Adrenal gland (tissue), 12 donors: ENCODE results near the gene RNF138. TPM values are rescaled to one million over a fixed set of nuclear protein-coding genes. Genes with fewer than 3 reads are reported as not detected.
"Not testable (repeated sequence)": the region's sequence is repeated elsewhere in the genome, so short reads cannot be mapped to it uniquely, and the experiment has no call there.

ENCODE experiments used
- DNase-seq, 7 donors: peaks; one replicate each; pipeline ENCODE4 v3.0.0-alpha.2; 2019 to 2020
- H3K27ac ChIP-seq, 5 donors: fragments of 200-600 bp; sonication (generic) in 4 of 5; 1 replicate in 3 of 5; 2 replicates in 2 of 5; pipeline versions ENCODE4 v1.5.1 to v1.8.0; 2016 to 2020; ENCODE audit warnings: mild to moderate bottlenecking in 1 of 5
- H3K27me3 ChIP-seq: fragments of 200-600 bp; 2 replicates; pipeline ENCODE4 v1.8.0; 2021
- H3K36me3 ChIP-seq, 2 donors: fragments of 200-600 bp; replicated peaks in 1 of 2; 1 replicate in 1 of 2; 2 replicates in 1 of 2; pipeline versions ENCODE4 v1.5.1 to v1.8.0; 2018 to 2022
- H3K4me1 ChIP-seq, 2 donors: fragments of 200-600 bp; replicated peaks in 1 of 2; 1 replicate in 1 of 2; 2 replicates in 1 of 2; pipeline versions ENCODE4 v1.5.1 to v1.8.0; 2018 to 2021
- H3K4me3 ChIP-seq, 4 donors: fragments of 200-600 bp; sonication (generic) in 3 of 4; one replicate each; pipeline ENCODE4 v1.5.1; 2016 to 2018
- H3K9me3 ChIP-seq, 3 donors: fragments of 200-600 bp; sonication (generic) in 1 of 3; replicated peaks in 1 of 3; 1 replicate in 2 of 3; 2 replicates in 1 of 3; pipeline versions ENCODE4 v1.5.1 to v1.8.0; 2016 to 2021
- CTCF ChIP-seq, 6 experiments: fragments of 450-650 bp in 4 of 6; fragments of 200-600 bp in 2 of 6; sonication (generic) in 1 of 6; IDR thresholded peaks; 1 replicate in 5 of 6; 2 replicates in 1 of 6; pipeline versions ENCODE4 v1.5.1 to v1.8.0; 2016 to 2021; ENCODE audit warnings: antibody characterized with exemption in 6 of 6, mild to moderate bottlenecking in 2 of 6, moderate library complexity in 1 of 6
- POLR2A ChIP-seq, 2 donors: fragments of 450-650 bp; IDR thresholded peaks; one replicate each; pipeline ENCODE4 v1.6.1; 2017; ENCODE audit warnings: antibody characterized with exemption in 2 of 2, mild to moderate bottlenecking in 2 of 2, moderate library complexity in 1 of 2
- WGBS, 4 donors: extraction: QIAGEN DNeasy Blood & Tissue Kit in 2 of 4; methylation state at CpG; one replicate each; pipeline versions ENCODE4 v1.1.5 to v1.1.7; 2013 to 2017; 5-methylcytosine and 5-hydroxymethylcytosine counted together
- intact Hi-C, 2 donors: fragments of 100-400 bp; cut with DNase I; formaldehyde crosslinking; loops; one replicate each; pipeline versions ENCODE4 v1.14.1 to v1.15.0; 2022 to 2023
- polyA plus RNA-seq, 3 donors: library from polyadenylated mRNA; stranded (reverse); fragments of 200-250 nt in 2 of 3; fragments of 350-450 nt in 1 of 3; fragmentation: Illumina TruSeq in 1 of 3; extraction: RNeasy Lipid Tissue Mini Kit (QIAGEN cat#74804) in 1 of 3; gene quantifications; one replicate each; pipeline ENCODE4 v1.2.3, GENCODE V29; 2013 to 2014
- total RNA-seq, 9 donors: library from RNA; depleted of rRNA in 4 of 9; stranded (reverse); fragments of >200 nt in 4 of 9; fragments of 120-200 nt in 1 of 9; fragmentation: NEBNext Ultra II Directional in 1 of 9; extraction: Animal tissue kit (Norgen Biotek cat#: 25700) in 1 of 9; gene quantifications; one replicate each; pipeline versions ENCODE4 v1.1.0 to v1.2.4, GENCODE V29; 2013 to 2023
- donor health status: healthy with polysubstance abuse.
- donor health status: Bipolar disorder and iron deficiency.
- donor health status: DM: yes; HTN: yes; CAD: no.
- donor health status: DM: no; HTN: no; CAD: no.
- donor health status: DM: no; HTN: no; CAD: no.
- donor health status: DM: yes; HTN: yes; CAD: no.

The RNF138 gene
- total and polyA plus RNA-seq, 12 donors, result 5.2 to 41.6 (median 15.2) TPM

GRCh38 chr18:32081881-32082280 is 9.8 kb upstream of the RNF138 start:
- peaks cover 7 to 17% of the 10 kb centered on the region in 2 donors for H3K4me1 ChIP-seq
- TF ChIP-seq CTCF (IDR thresholded peaks at IDR 0.05) (no peak), POLR2A (IDR thresholded peaks at IDR 0.05) (no peak)
- no peaks in the 10 kb centered on the region for H3K27me3 ChIP-seq
- intact Hi-C loops, result no loop called here
- 53 to 86% (median 59%) methylated on average over 1 of the region's 1 CpG for WGBS, 4 donors
- no peaks in the 10 kb centered on the region for H3K9me3 ChIP-seq
- H3K4me3 ChIP-seq, result no peak overlapping the region
- no peak for DNase-seq
- no peak overlapping the region for H3K27ac ChIP-seq
- no peaks in the 10 kb centered on the region for H3K36me3 ChIP-seq

- Histone ChIP-seq H3K4me3 (no peak overlapping the region), H3K27ac (no peak overlapping the region), H3K9me3 (no peaks in the 10 kb centered on the region), H3K4me1 (peaks cover 7 to 17% of the 10 kb centered on the region in 2 donors), H3K27me3 (no peaks in the 10 kb centered on the region), H3K36me3 (no peaks in the 10 kb centered on the region)
- WGBS, 4 donors, result 91 to 96% (median 95%) methylated on average over 8 of the region's 8 CpGs
- intact Hi-C loops, result no loop called here
- TF ChIP-seq POLR2A (IDR thresholded peaks at IDR 0.05) (no peak), CTCF (IDR thresholded peaks at IDR 0.05) (no peak)
- DNase-seq, result no peak
These were observed 7.9 kb upstream of the RNF138 start for GRCh38 chr18:32083781-32084180.

GRCh38 chr18:32086881-32087280 is 4.8 kb upstream of the RNF138 start:
- H3K4me1 ChIP-seq, result peaks cover 10 to 21% of the 10 kb centered on the region in 2 donors
- no peak for TF ChIP-seq CTCF (IDR thresholded peaks at IDR 0.05)
- no peak for TF ChIP-seq POLR2A (IDR thresholded peaks at IDR 0.05)
- no peak overlapping the region for H3K27ac ChIP-seq
- no peaks in the 10 kb centered on the region for H3K36me3 ChIP-seq
- intact Hi-C loops, result no loop called here
- no peak overlapping the region for H3K4me3 ChIP-seq
- no peaks in the 10 kb centered on the region for H3K27me3 ChIP-seq
- no peaks in the 10 kb centered on the region for H3K9me3 ChIP-seq
- DNase-seq, result no peak
- 62 to 80% (median 73%) methylated on average over 6 of the region's 6 CpGs for WGBS, 4 donors

GRCh38 chr18:32090831-32091230 is 843 bp upstream of the RNF138 start:
- not testable (repeated sequence) for H3K27ac ChIP-seq, DNase-seq, H3K36me3 ChIP-seq, H3K9me3 ChIP-seq, H3K27me3 ChIP-seq, H3K4me3 ChIP-seq
- WGBS, 4 donors, result 94 to 96% (median 95%) methylated on average over 16 of the region's 16 CpGs
- H3K4me1 ChIP-seq, result peaks cover 23 to 27% of the 10 kb centered on the region in 2 donors
- intact Hi-C loops, result loop anchor here in 1 of 2 donors (5.0 kb wide), 2 partner anchors 74 to 164 kb away; partner anchors contain the start of gene RNF125

- TF ChIP-seq CTCF (IDR thresholded peaks at IDR 0.05) (no peak), POLR2A (IDR thresholded peaks at IDR 0.05) (no peak)
- no peak for DNase-seq
- intact Hi-C loops, result loop anchor here in 1 of 2 donors (5.0 kb wide), 2 partner anchors 74 to 164 kb away; partner anchors contain the start of gene RNF125
- Histone ChIP-seq H3K36me3 (no peaks in the 10 kb centered on the region), H3K4me1 (peaks cover 23% of the 10 kb centered on the region in 2 donors), H3K9me3 (no peaks in the 10 kb centered on the region), H3K27ac (peak overlapping the region; percentile 95 to 100 (median 99)), H3K4me3 (peak overlapping the region in 3 of 4 donors; percentile 36 to 93 (median 69)), H3K27me3 (no peaks in the 10 kb centered on the region)
- 27 to 31% (median 31%) methylated on average over 7 of the region's 7 CpGs for WGBS, 4 donors
These were observed 350 bp upstream of the RNF138 start for GRCh38 chr18:32091325-32091723.
